GM19328 (cell line): ENCODE data around the gene MMEL1.
"Not testable (repeated sequence)": the region's sequence is repeated elsewhere in the genome, so short reads cannot be mapped to it uniquely, and the experiment has no call there.

ENCODE experiments used
- ATAC-seq: cut with Tn5 transposase; IDR thresholded peaks from one replicate; pipeline ENCODE4 v1.9.1; 2021; ENCODE audit warnings: mild to moderate bottlenecking, moderate library complexity; ENCODE audit not compliant: unreplicated experiment

The MMEL1 gene

DNA sequence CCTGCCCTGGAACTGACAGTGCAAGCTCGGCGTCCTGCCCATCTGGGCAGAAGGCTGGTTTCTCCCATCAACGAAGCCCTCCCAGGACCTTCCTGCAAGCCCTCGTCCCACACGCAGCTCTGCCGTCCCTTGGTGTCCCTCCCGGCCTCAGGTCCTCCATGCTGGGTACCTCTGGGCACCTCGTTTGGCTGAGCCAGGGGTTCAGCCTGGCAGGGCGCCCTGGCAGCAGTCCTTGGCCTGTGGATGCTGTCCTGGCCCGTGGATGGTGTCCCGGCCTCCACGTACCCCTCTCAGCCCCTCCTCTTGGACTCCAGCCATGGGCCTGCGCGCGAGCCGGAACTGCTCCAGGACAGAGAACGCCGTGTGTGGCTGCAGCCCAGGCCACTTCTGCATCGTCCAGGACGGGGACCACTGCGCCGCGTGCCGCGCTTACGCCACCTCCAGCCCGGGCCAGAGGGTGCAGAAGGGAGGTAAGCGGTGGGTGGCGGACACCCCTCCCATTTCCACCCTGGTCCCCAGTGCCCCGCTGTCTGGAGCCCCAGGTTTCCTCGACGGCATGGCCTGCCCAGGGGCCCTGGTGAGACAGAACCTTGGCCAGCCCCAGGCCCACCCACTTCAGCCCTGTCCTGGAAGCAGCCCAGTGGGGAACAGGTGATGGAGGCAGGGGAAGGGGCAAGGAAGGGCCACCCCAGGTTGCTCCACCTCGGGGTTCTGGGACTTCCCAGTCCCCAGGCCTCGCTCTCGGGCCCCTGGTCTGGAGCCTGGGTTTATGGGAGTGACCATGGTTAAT lies 73.1 kb downstream of the MMEL1 start:
- ATAC-seq = no peak

- ATAC-seq = no peak
Observed at GRCh38 chr1:2558861-2559260, 74.0 kb downstream of the MMEL1 start.

DNA sequence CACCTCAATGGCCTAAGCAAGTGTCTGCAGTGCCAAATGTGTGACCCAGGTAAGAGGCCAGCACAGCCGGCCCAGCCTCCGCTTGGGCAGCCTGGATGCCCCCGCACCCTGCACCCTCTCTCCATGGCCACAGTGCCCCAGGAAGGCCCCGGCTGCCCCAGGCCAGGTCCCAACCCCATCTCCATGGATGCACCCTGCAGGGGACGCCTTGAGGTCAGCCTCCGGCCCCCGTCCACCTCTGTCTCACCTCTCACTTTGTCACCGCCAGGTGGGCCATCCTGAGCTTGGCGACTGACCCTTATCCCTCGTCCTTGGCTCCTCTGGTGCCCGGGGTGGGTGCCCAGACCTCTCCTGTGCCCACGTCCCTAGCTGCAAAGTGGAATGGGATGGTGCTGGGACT lies 74.4 kb downstream of the MMEL1 start:
- ATAC-seq = no peak

- no peak for ATAC-seq
Observed at GRCh38 chr1:2557482-2558400, 75.1 kb downstream of the MMEL1 start.

- ATAC-seq = no peak
Observed at GRCh38 chr1:2556678-2557481, 75.9 kb downstream of the MMEL1 start.

- ATAC-seq = no peak
Observed at GRCh38 chr1:2556277-2556677, 76.5 kb downstream of the MMEL1 start, which contains the start of gene TNFRSF14. Gene TNFRSF14, plus strand, starts transcription at chr1:2556371. Its CDS starts 294 bp downstream, at chr1:2556665.

GRCh38 chr1:2555634-2556276 lies 77.1 kb downstream of the MMEL1 start:
- ATAC-seq = no peak

- no peak for ATAC-seq
Observed at GRCh38 chr1:2554621-2555387, 78.0 kb downstream of the MMEL1 start.

GRCh38 chr1:2553871-2554620 lies 78.8 kb downstream of the MMEL1 start:
- ATAC-seq = no peak

- ATAC-seq = not testable (repeated sequence)
Observed at GRCh38 chr1:2553076-2553475, 79.7 kb downstream of the MMEL1 start.

- no peak for ATAC-seq
Observed at GRCh38 chr1:2552189-2552588, 80.6 kb downstream of the MMEL1 start.

- ATAC-seq = not testable (repeated sequence)
Observed at GRCh38 chr1:2551544-2551943, 81.3 kb downstream of the MMEL1 start.

DNA sequence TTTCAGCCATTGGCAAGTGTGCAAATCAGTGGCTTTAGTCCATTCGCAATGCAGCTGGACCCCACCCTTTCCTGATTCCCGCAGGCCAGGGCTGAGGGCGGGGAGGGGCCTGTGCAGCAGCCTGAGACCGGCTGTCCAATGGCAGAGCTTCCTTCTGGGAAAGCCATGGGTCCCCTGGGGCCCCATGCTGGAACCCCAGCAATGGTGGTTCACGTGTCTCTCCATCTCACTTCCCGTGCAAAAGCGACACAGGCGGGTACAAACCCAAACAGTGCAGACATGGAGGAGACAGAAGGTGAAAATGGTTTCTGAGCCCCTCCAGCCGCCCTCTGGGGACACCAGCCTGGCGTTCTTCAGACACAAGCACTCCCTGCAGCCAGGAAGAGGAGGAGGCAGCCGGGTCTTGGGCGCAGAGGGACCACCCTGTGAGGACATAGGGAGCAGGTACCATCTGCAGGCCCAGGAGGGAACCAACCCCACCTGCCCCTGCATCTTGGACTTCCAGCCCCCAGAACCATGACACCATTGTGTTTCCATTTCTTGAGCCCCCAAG lies 82.4 kb downstream of the MMEL1 start:
- ATAC-seq = not testable (repeated sequence)

DNA sequence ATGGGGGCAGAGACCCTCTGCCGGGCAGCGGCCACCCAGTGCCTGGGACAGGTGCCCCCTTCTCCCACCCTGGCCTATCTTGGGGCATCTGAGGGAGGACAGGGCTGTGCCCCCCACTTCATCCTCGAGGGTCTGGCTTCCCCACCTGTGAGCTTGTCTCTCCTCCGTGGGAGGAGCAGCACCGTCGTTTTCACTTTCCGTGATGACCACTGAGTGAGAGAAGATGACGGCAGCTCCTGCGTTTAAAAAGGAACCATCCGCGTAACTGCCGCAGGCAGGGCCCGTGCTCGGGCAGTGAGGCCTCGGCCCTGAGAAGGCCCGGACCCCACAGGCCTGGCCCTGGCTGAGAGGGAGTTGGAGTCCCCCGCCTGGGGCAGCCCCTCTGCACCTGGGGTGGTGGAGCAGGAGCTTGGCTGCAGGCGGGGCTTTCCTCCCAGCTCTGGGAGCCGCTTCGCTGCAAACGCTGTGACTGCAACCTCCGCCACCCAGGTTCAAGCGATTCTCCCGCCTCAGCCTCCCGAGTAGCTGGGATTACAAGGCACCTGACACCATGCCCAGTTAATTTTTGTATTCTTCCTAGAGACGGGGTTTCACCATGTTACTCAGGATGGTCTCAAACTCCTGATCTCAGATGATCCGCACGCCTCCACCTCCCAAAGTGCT lies 83.3 kb downstream of the MMEL1 start:
- ATAC-seq = not testable (repeated sequence)

DNA sequence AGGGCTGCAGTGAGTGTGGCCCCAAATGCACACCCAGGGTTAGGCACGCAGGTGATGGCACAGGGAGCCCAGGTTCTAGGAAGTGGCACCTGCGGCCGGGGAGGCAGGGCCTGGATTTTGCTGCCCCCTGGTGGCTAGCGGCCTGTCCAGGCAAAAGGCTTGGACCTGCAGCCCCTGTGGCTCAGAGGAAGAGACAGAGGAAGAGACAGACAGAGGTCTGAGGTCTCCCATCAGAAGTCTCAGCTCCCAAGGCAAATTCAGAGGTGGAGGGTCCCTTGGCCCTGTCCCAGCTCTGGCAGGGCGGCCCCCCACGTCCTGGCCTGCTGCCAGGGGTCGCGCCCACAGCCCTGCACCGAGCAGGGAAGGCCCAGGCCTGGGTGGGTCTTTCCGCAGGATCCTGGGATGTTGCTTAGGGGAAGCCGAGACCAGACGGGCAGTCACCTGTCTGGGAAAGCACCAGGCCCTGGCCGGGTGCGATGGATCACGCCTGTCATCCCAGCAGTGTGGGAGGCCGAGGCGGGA lies 84.7 kb downstream of the MMEL1 start:
- no peak for ATAC-seq

DNA sequence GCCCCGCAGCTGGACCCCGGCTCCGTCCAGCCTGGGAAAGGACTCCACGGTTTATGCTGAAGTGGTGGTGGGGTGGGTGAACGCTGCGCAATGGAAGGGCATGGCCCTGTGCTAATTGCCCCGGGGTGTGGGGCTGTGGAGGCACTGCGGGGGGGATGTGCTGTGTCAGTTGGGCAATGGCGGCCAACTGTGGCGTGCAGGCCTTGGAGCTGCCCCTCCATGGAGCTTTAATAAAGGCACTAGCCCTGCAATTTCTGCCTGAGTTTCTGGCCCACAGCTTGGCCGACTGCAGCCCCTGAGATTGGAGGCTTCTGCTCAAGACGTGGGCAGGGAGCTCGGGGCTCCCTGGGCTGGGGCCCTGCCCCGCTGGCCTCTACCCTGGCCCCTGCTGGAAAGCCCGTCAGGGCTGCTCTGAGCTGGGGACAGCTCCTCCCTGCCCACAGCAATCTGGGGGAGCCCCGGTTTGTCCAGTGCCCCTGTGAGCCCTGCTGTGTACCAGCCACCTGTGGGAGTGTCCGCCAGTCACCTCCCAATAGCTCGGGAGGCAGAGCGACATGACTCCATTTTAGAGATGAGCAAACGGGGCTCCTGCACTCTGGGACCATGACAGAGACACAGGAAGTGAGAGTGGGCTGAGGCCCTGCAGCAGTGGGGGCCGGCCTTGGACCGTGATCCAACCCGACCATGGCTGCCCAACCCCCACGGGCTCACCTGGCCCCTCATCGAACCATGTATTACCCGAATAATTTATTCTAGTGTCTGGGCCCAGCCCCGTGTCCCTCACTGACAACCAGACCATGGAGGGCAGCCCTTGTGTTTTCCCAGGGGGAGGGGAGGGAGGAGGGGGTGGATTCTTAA lies 85.4 kb downstream of the MMEL1 start:
- no peak for ATAC-seq
